ENCODE data around the gene LAYN. TPM values are rescaled to one million over a fixed set of nuclear protein-coding genes. Genes with fewer than 3 reads are reported as not detected.

LAYN gene
- total RNA-seq, 1 donor from 2014 or later = 3.8 TPM

DNA sequence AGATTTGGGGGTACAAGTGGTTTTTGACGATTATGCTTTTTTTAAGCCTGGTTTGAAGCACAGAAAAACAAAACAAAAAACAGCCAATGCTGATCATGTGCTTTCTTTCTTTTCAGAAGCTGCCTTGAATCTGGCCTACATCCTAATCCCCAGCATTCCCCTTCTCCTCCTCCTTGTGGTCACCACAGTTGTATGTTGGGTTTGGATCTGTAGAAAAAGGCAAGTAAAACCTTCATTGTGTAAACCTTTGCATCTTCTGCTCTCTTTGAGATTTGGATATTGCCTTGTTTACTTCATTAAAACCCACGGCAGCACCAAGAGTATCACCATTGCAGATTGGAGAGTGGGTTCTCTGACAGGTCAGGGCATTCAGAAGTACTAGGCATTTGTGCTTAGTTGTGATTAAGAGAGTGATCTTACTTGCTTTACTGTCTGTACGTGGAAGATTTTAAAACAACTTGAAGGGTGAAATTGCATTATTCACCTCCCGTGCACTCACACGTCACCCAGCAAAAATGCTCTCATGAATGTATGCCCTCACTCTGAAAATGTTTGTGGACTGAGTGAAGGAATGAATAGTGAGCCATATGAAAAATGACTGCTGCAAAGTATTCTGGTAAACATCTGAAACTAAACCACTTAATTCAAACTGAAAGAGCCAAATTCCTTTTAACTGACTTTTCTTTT, 17.0 kb downstream of the LAYN start:
- Mint-ChIP-seq H3K27me3 (ENCODE audit: low read depth) (no peaks in the 10 kb centered on the region), H3K27ac (ENCODE audit: unreplicated experiment) (peak overlapping the region; percentile 31), H3K36me3 (ENCODE audit: low read depth) (peaks cover 9% of the 10 kb centered on the region), H3K4me1 (peaks cover 3% of the 10 kb centered on the region), H3K4me3 (no peak overlapping the region), H3K9me3 (peaks cover 5% of the 10 kb centered on the region)
- DNase-seq (ENCODE audit: low read depth, low spot score) = no peak
- TF ChIP-seq, protein P1, sequence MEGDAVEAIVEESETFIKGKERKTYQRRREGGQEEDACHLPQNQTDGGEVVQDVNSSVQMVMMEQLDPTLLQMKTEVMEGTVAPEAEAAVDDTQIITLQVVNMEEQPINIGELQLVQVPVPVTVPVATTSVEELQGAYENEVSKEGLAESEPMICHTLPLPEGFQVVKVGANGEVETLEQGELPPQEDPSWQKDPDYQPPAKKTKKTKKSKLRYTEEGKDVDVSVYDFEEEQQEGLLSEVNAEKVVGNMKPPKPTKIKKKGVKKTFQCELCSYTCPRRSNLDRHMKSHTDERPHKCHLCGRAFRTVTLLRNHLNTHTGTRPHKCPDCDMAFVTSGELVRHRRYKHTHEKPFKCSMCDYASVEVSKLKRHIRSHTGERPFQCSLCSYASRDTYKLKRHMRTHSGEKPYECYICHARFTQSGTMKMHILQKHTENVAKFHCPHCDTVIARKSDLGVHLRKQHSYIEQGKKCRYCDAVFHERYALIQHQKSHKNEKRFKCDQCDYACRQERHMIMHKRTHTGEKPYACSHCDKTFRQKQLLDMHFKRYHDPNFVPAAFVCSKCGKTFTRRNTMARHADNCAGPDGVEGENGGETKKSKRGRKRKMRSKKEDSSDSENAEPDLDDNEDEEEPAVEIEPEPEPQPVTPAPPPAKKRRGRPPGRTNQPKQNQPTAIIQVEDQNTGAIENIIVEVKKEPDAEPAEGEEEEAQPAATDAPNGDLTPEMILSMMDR (conservative IDR thresholded peaks at IDR 0.05) = no peak

DNA sequence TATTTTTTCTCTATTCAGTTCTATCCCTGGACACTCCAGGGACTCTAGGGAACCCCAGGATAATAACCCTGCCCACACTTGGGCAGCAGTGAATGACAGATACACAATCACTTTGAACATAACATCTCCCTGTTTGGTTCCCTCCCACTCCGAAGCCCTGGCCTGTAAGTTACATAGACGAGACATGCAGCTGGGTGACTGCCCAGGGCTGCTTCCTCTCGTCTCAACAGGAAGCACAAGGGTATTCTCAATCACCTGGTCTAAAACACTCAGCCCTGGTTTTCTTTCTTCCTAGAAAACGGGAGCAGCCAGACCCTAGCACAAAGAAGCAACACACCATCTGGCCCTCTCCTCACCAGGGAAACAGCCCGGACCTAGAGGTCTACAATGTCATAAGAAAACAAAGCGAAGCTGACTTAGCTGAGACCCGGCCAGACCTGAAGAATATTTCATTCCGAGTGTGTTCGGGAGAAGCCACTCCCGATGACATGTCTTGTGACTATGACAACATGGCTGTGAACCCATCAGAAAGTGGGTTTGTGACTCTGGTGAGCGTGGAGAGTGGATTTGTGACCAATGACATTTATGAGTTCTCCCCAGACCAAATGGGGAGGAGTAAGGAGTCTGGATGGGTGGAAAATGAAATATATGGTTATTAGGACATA, 19.4 kb downstream of the LAYN start:
- Mint-ChIP-seq H3K36me3 (ENCODE audit: low read depth) (peaks cover 9% of the 10 kb centered on the region), H3K4me1 (peaks cover 3% of the 10 kb centered on the region), H3K9me3 (peaks cover 5% of the 10 kb centered on the region), H3K27ac (ENCODE audit: unreplicated experiment) (peak overlapping the region; percentile 24), H3K4me3 (no peak overlapping the region), H3K27me3 (ENCODE audit: low read depth) (no peaks in the 10 kb centered on the region)
- no peak for DNase-seq (ENCODE audit: low read depth, low spot score)
- TF ChIP-seq, protein P1 (conservative IDR thresholded peaks at IDR 0.05) = no peak

DNA sequence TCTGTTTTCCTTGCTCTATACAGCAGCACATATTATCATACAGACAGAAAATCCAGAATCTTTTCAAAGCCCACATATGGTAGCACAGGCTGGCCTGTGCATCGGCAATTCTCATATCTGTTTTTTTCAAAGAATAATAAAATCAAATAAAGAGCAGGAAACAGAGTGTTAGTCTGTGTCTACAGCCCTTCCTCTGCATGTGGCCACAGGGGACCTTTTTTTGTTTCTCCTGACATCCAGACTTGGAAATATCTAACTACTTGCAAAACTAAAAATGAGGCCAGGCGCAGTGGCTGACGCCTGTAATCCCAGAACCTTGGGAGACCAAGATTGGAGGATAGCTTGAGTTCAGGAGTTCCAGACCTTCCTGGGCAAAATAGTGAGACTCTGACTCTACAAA, 20.3 kb downstream of the LAYN start:
- Mint-ChIP-seq H3K27me3 (ENCODE audit: low read depth) (no peaks in the 10 kb centered on the region), H3K4me1 (peaks cover 3% of the 10 kb centered on the region), H3K9me3 (no peaks in the 10 kb centered on the region), H3K4me3 (no peak overlapping the region), H3K36me3 (ENCODE audit: low read depth) (peaks cover 5% of the 10 kb centered on the region), H3K27ac (ENCODE audit: unreplicated experiment) (no peak overlapping the region)
- no peak for DNase-seq (ENCODE audit: low read depth, low spot score)
- TF ChIP-seq, protein P1 (conservative IDR thresholded peaks at IDR 0.05) = no peak

DNA sequence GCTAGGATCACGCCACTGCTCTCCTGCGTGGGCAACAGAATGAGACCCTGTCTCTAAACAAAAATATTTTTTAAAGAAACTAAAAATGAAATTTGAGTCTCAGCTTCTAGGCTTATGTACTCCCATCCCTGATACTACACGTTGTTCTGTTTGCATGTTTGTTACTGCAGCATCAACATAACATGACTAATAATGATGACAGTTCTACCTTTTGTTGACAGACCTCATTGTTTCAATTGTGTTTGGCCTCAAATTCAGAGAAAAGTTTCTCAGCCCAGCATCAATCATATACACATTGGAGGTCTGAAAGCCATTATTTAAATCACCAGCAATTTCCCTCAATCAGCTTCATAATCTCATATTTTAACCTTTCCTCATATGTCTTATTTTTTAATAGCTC, 20.8 kb downstream of the LAYN start:
- H3K27me3 Mint-ChIP-seq (ENCODE audit: low read depth) = no peaks in the 10 kb centered on the region
- peaks cover 5% of the 10 kb centered on the region for H3K36me3 Mint-ChIP-seq (ENCODE audit: low read depth)
- no peak overlapping the region for H3K27ac Mint-ChIP-seq (ENCODE audit: unreplicated experiment)
- no peak for DNase-seq (ENCODE audit: low read depth, low spot score)
- TF ChIP-seq, protein P1 (conservative IDR thresholded peaks at IDR 0.05) = no peak
- no peaks in the 10 kb centered on the region for H3K9me3 Mint-ChIP-seq
- no peak overlapping the region for H3K4me3 Mint-ChIP-seq
- H3K4me1 Mint-ChIP-seq = peaks cover 3% of the 10 kb centered on the region

DNA sequence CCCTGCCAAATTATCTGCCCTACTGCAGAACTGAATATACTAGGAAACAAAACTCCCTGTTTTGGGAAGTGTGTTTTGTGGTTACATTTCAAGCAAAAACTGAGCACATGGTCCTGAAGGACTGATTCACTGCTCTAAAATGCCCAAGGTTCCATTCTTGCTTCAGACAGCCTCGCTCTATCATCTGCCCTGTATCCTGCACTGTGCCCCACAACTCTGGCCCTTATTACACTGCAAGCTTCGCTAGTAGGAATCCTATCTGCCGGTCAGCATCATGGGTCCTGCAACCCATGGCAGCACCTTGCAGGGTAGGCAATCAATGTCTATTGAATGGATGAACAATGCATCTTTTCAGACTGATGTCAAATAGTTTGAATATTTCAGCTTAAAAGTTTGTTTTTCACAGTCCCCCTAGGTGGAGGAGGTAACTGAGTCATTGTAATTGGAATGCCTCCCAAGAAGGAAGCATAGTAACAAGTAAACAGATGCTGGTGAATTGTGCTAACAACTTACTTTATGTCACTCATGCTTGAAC, 21.3 kb downstream of the LAYN start:
- TF ChIP-seq, protein P1 (conservative IDR thresholded peaks at IDR 0.05) = no peak
- Mint-ChIP-seq H3K9me3 (no peaks in the 10 kb centered on the region), H3K36me3 (ENCODE audit: low read depth) (peaks cover 3% of the 10 kb centered on the region), H3K27me3 (ENCODE audit: low read depth) (no peaks in the 10 kb centered on the region), H3K27ac (ENCODE audit: unreplicated experiment) (no peak overlapping the region), H3K4me3 (no peak overlapping the region), H3K4me1 (peaks cover 3% of the 10 kb centered on the region)
- DNase-seq (ENCODE audit: low read depth, low spot score) = no peak
